PC-3 (cell line): ENCODE results near the gene GRID2IP.
"Not testable (repeated sequence)": the region's sequence is repeated elsewhere in the genome, so short reads cannot be mapped to it uniquely, and the experiment has no call there.

Experiments used
- CTCF ChIP-seq: fragments of 300-600 bp; sonication (generic); conservative IDR thresholded peaks from 2 replicates; pipeline ENCODE4 v1.5.1; 2017; ENCODE audit warnings: antibody characterized with exemption, low read depth, mild to moderate bottlenecking, low read length
- EZH2 ChIP-seq: fragments of 300-600 bp; sonication (generic); IDR thresholded peaks from one replicate; pipeline ENCODE4 v1.6.1; 2017; ENCODE audit warnings: antibody characterized with exemption, mild to moderate bottlenecking, low read length; ENCODE audit not compliant: unreplicated experiment
- EZH2phosphoT487 ChIP-seq: fragments of 300-600 bp; sonication (generic); IDR thresholded peaks from 2 replicates; pipeline ENCODE4 v1.6.1; 2018; ENCODE audit warnings: mild to moderate bottlenecking, antibody characterized with exemption, low read length, borderline replicate concordance

GRCh38 chr7:6458676-6459075 lies 92.6 kb downstream of the GRID2IP start:
- not testable (repeated sequence) for TF ChIP-seq EZH2, CTCF, EZH2phosphoT487
